Heart right ventricle (tissue), 16 donors: Measurements from ENCODE around the gene SELENOM. TPM values are rescaled to one million over a fixed set of nuclear protein-coding genes. Genes with fewer than 3 reads are reported as not detected.

Experiments
- ATAC-seq, 8 donors: fragments of 200-7000 bp; cut with Tn5 transposase; one replicate each; pipeline ENCODE4 v1.9.1; 2020; ENCODE audit warnings: mild to moderate bottlenecking in 8 of 8, moderate library complexity in 8 of 8, moderate number of reproducible peaks in 1 of 8
- DNase-seq, 2 donors: peaks; one replicate each; pipeline ENCODE4 v3.0.0-alpha.2; 2020
- H3K27ac ChIP-seq, 10 donors: fragments of 200-600 bp; sonication (generic) in 2 of 10; one replicate each; pipeline versions ENCODE4 v1.5.0 to v1.8.0; 2020 to 2022; ENCODE audit warnings: mild to moderate bottlenecking in 3 of 10
- H3K27me3 ChIP-seq, 7 donors: fragments of 200-600 bp; one replicate each; pipeline ENCODE4 v1.8.0; 2021 to 2022; ENCODE audit warnings: mild to moderate bottlenecking in 2 of 7
- H3K36me3 ChIP-seq, 9 donors: fragments of 200-600 bp; sonication (generic) in 1 of 9; one replicate each; pipeline versions ENCODE4 v1.5.0 to v1.8.0; 2020 to 2022; ENCODE audit warnings: mild to moderate bottlenecking in 2 of 9
- H3K4me1 ChIP-seq, 9 donors: fragments of 200-600 bp; sonication (generic) in 1 of 9; one replicate each; pipeline versions ENCODE4 v1.5.0 to v1.8.0; 2020 to 2022; ENCODE audit warnings: mild to moderate bottlenecking in 4 of 9
- H3K4me3 ChIP-seq, 10 donors: fragments of 200-600 bp; sonication (generic) in 2 of 10; one replicate each; pipeline versions ENCODE4 v1.5.0 to v1.8.0; 2020 to 2022; ENCODE audit warnings: mild to moderate bottlenecking in 7 of 10, moderate library complexity in 2 of 10
- H3K9me3 ChIP-seq, 11 donors: fragments of 200-600 bp in 10 of 11; sonication (generic) in 2 of 11; one replicate each; pipeline versions ENCODE4 v1.5.0 to v1.8.0; 2013 to 2022; ENCODE audit warnings: mild to moderate bottlenecking in 2 of 11, control low read depth in 1 of 11, moderate library complexity in 1 of 11
- CTCF ChIP-seq, 9 donors: fragments of 200-600 bp; sonication (generic) in 2 of 9; IDR thresholded peaks; one replicate each; pipeline versions ENCODE4 v1.5.0 to v1.8.0; 2021 to 2022; ENCODE audit warnings: antibody characterized with exemption in 9 of 9, mild to moderate bottlenecking in 5 of 9, moderate library complexity in 1 of 9
- WGBS, 2 donors: extraction: QIAGEN DNeasy Blood & Tissue Kit; methylation state at CpG; one replicate each; pipeline ENCODE4 v1.1.7; 2013; ENCODE audit warnings: inconsistent platforms in 1 of 2; 5-methylcytosine and 5-hydroxymethylcytosine counted together
- intact Hi-C, 10 donors: fragments of 100-400 bp; cut with DNase I; formaldehyde crosslinking; loops; one replicate each; pipeline versions ENCODE4 v1.11.1 to v1.14.2; 2022
- polyA plus RNA-seq, 2 donors: library from polyadenylated mRNA; stranded (reverse); fragments of 200-250 nt; gene quantifications; one replicate each; pipeline ENCODE4 v1.2.3, GENCODE V29; 2013
- total RNA-seq, 10 donors: library from RNA; stranded (reverse); fragmentation: NEBNext Ultra II Directional in 3 of 10; extraction: Animal tissue kit (Norgen Biotek cat#: 25700) in 3 of 10; gene quantifications; one replicate each; pipeline versions ENCODE4 v1.2.1 to v1.2.4, GENCODE V29; 2021 to 2023
- donor health status: Arrhythmogenic right ventricular cardiomyopathy.
- donor health status: ischemic (EF 13 %, LVEDD 7.1; RV severe dilation, severe dysfunction).
- donor health status: healthy with polysubstance abuse.
- donor health status: DM: no; HTN: yes; CAD: no.
- donor health status: DM: no; HTN: no; CAD: no.
- donor health status: ischemic (EF 25% LVEDD 6.9; RV normal size, moderate dysfunction).
- donor health status: ischemic (EF 25% LVEDD 5.7; RV mildly dilated, moderate dysfunction).
- donor health status: healthy.
- donor health status: DM: yes; HTN: yes; CAD: no.
- donor health status: Ischemic cardiomyopathy.
- donor health status: ischemic (EF 35%, LVEDD 5.7; RV mildly dilated, moderate dysfunction).
- donor health status: nonischemic (EF 11% LVEDD 7.7; RV severe dilation, severe dysfunction).
- donor health status: DM: yes; HTN: yes; CAD: no.
- donor health status: PGD.
- donor health status: ischemic (EF 29% LVEDD 5.4; RV normal size, mild dysfunction).
- donor health status: nonischemic (EF 23%, LVEDD 6.1; RV moderate dilation, normal function).

The SELENOM gene
- total and polyA plus RNA-seq, 12 donors: 21.5 to 134 (median 47.2) TPM

- ATAC-seq: peak in 4 of 8 donors; percentile 7 to 22 (median 20)
- H3K36me3 ChIP-seq: peaks cover 0 to 88% (median 60%) of the 10 kb centered on the region in 9 donors
- WGBS, 2 donors: 71 to 73% methylated on average over 9 of the region's 9 CpGs
- H3K4me3 ChIP-seq: no peak overlapping the region
- no peaks in the 10 kb centered on the region for H3K27me3 ChIP-seq
- peak overlapping the region in 8 of 10 donors; percentile 24 to 65 (median 40) for H3K27ac ChIP-seq
- intact Hi-C loops: loop anchor here (1.0 to 10.0 kb wide), 8 partner anchors 55 to 145 kb away; partner anchors contain the start of genes PLA2G3 (in 2 of the 10) and LIMK2 (in 1 of the 10)
- TF ChIP-seq CTCF (IDR thresholded peaks at IDR 0.05): peak; percentile 69 to 89 (median 82)
- peak; percentile 5 to 71 for DNase-seq
- no peaks in the 10 kb centered on the region for H3K9me3 ChIP-seq
- peaks cover 3 to 80% (median 43%) of the 10 kb centered on the region in 9 donors for H3K4me1 ChIP-seq
Observed at GRCh38 chr22:31089160-31090100, 17.9 kb downstream of the SELENOM start.

DNA sequence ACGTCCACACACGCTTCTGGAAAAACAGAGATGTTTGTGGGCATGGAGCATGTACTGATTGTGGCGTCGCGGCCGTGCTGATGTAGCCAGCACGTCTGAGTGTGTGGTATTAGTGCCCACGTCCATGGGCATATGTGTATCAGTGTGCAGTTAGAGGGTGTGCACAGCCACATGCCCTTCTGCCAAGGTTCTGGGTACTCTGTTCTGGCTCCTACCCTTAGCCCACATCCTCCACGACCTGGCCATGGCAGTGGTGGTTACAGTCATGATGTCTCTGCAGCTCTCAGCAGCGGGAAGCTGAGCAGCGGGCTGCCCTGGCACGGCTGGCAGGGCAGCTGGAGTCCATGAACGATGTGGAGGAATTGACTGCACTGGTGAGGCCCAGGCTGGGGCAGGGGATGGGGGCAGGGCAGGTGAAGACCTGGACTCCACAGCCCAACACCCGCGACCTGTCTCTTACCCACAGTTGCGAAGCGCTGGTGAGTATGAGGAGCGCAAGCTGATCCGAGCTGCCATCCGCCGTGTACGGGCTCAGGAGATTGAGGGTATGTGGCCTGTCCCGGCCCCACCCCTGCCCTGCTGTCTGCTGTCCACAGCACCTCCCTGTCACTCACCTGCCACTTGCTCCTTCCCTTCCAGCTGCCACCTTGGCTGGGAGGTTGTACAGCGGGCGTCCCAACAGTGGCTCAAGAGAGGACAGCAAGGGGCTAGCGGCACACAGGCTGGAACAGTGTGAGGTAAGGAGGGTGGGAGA is 19.0 kb downstream of the SELENOM start:
- no peak for TF ChIP-seq CTCF (IDR thresholded peaks at IDR 0.05)
- Histone ChIP-seq H3K4me1 (peaks cover 5 to 90% (median 51%) of the 10 kb centered on the region in 9 donors), H3K9me3 (no peaks in the 10 kb centered on the region), H3K4me3 (no peak overlapping the region), H3K36me3 (peaks cover 0 to 87% (median 51%) of the 10 kb centered on the region in 9 donors), H3K27me3 (no peaks in the 10 kb centered on the region), H3K27ac (peak overlapping the region in 8 of 10 donors; percentile 24 to 65 (median 40))
- no peak for ATAC-seq
- 89 to 90% methylated on average over 26 of the region's 26 CpGs for WGBS, 2 donors
- intact Hi-C loops: loop anchor here in 7 of 10 donors (5.0 to 10.0 kb wide), 4 partner anchors 59 to 146 kb away; no protein-coding TSS in a partner anchor
- no peak for DNase-seq

GRCh38 chr22:31087744-31088215 is 19.6 kb downstream of the SELENOM start:
- no peak overlapping the region for H3K4me3 ChIP-seq
- H3K36me3 ChIP-seq: peaks cover 0 to 86% (median 46%) of the 10 kb centered on the region in 9 donors
- no peak for DNase-seq
- intact Hi-C loops: loop anchor here in 7 of 10 donors (5.0 to 10.0 kb wide), 4 partner anchors 60 to 147 kb away; no protein-coding TSS in a partner anchor
- H3K9me3 ChIP-seq: no peaks in the 10 kb centered on the region
- no peak for TF ChIP-seq CTCF (IDR thresholded peaks at IDR 0.05)
- 87 to 91% methylated on average over 21 of the region's 21 CpGs for WGBS, 2 donors
- H3K27ac ChIP-seq: peak overlapping the region in 5 of 10 donors; percentile 7 to 98 (median 53)
- no peaks in the 10 kb centered on the region for H3K27me3 ChIP-seq
- peaks cover 9 to 92% (median 56%) of the 10 kb centered on the region in 9 donors for H3K4me1 ChIP-seq
- ATAC-seq: no peak
